Measurements from ENCODE around the gene GALM. TPM values are rescaled to one million over a fixed set of nuclear protein-coding genes. Genes with fewer than 3 reads are reported as not detected.

The GALM gene
- total and polyA plus RNA-seq, 2 of the 13 experiments (the other 11 are each of a cell fraction or from before 2014, with no cell fraction given), result 65.5 to 90.0 TPM

DNA sequence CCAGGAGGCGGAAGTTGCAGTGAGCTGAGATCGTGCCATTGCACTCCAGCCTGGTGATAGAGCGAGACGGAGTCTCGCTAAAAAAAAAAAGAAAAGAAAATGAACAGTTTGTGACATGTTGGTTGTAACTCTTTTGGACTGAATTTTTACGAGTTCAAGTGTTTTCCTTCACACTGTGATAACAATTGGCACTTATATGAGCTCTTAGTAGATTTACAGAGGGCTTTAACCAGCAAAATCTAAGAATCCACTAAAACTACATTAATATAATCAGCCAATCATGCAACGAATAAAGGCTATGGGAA is 110.0 kb downstream of the GALM start:
- H3K4me3 ChIP-seq (replicated peaks in 1 of 3; ENCODE audit: insufficient read depth in 1 of 3, low read depth in 2 of 3, low read length in 3 of 3), result peak overlapping the region; percentile 10 to 47 (median 32); a peak in 5 of 6 replicates
- H4K20me1 ChIP-seq (ENCODE audit: insufficient read depth, low read length), result no peaks in the 10 kb centered on the region
- 55% methylated on average over 7 of the region's 7 CpGs for WGBS (ENCODE audit: low lambda C conversion rate)
- no peak overlapping the region for H3K27ac ChIP-seq (ENCODE audit: extremely low read length, insufficient read depth, low read length)
- no peak for FAIRE-seq
- POLR2A ChIA-PET, result interaction anchor here (0.7 to 2.2 kb wide), 2 partner anchors 16 to 24 kb away, joined by 3 to 46 read pairs; partner anchors contain the start of gene SRSF7
- peak overlapping the region; percentile 56 for H2AFZ ChIP-seq (ENCODE audit: low read length)
- no peak for ATAC-seq
- H3K4me2 ChIP-seq (ENCODE audit: low read depth, low read length), result peak overlapping the region; percentile 73
- H3K27me3 ChIP-seq (ENCODE audit: control insufficient read depth in 1 of 2, insufficient read depth in 2 of 2, low read length in 2 of 2), result no peaks in the 10 kb centered on the region; a peak in 1 of 5 replicates
- CTCF ChIA-PET (ENCODE audit: low intra/inter-chr PET ratio, low total read pairs), result no interaction called here
- peaks cover 11% of the 10 kb centered on the region for H3K79me2 ChIP-seq (ENCODE audit: insufficient read depth, low read length)
- H3K36me3 ChIP-seq (replicated peaks in 1 of 2; ENCODE audit: control insufficient read depth in 1 of 2, insufficient read depth in 2 of 2, low read length in 2 of 2), result peaks cover 0 to 3% of the 10 kb centered on the region in 2 experiments; a peak in 2 of 5 replicates
- no TSS peak for BruUV-seq (replicated peaks)
- TF ChIP-seq, protein P1, sequence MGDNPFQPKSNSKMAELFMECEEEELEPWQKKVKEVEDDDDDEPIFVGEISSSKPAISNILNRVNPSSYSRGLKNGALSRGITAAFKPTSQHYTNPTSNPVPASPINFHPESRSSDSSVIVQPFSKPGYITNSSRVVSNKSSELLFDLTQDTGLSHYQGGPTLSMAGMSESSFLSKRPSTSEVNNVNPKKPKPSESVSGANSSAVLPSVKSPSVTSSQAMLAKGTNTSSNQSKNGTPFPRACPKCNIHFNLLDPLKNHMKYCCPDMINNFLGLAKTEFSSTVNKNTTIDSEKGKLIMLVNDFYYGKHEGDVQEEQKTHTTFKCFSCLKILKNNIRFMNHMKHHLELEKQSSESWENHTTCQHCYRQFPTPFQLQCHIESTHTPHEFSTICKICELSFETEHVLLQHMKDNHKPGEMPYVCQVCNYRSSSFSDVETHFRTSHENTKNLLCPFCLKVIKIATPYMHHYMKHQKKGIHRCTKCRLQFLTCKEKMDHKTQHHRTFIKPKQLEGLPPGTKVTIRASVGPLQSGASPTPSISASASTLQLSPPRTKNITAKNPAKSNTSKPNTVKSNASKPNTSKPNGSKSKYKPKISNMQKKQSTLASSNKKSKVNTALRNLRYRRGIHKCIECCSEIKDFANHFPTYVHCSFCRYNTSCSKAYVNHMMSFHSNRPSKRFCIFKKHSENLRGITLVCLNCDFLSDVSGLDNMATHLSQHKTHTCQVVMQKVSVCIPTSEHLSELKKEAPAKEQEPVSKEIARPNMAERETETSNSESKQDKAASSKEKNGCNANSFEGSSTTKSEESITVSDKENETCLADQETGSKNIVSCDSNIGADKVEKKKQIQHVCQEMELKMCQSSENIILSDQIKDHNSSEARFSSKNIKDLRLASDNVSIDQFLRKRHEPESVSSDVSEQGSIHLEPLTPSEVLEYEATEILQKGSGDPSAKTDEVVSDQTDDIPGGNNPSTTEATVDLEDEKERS (CRISPR knock-in tag; IDR thresholded peaks at IDR 0.05), result no peak
- TF ChIP-seq YEATS4 (CRISPR knock-in tag; IDR thresholded peaks at IDR 0.05; ENCODE audit: borderline replicate concordance) (peak; percentile 43; the same call in 1 of the 2 replicates), GABPA (IDR thresholded peaks at IDR 0.05; ENCODE audit: low read depth, low read length) (no peak), GABPA (CRISPR knock-in tag; IDR thresholded peaks at IDR 0.05; ENCODE audit: low read depth) (peak; percentile 17; the same call in 1 of the 2 replicates), ELF3 (CRISPR knock-in tag; IDR thresholded peaks at IDR 0.05) (0 out of 2 replicates have a peak, but pooled peaks have one; percentile 15), MEF2D (CRISPR knock-in tag; IDR thresholded peaks at IDR 0.05) (0 out of 2 replicates have a peak, but pooled peaks have one; percentile 30)
- in situ Hi-C loops (cut with HindIII; ENCODE audit: extremely low pct_ligation_motif_present, low pct_unique_long_range_greater_than_20kb), result no loop called here
- H3K4me1 ChIP-seq (ENCODE audit: insufficient read depth, low read length), result peaks cover 58% of the 10 kb centered on the region
- H3K9me3 ChIP-seq (ENCODE audit: low read length), result no peaks in the 10 kb centered on the region
- DNase-seq (ENCODE audit: low spot score), result no peak
- intact Hi-C loops (cut with micrococcal nuclease; ENCODE audit: unreplicated experiment), result no loop called here
- H3K9ac ChIP-seq (ENCODE audit: insufficient read depth, low read depth, low read length), result no peak overlapping the region

Data from HepG2 (cell line).